ENCODE results near the gene CMTM8. TPM values are rescaled to one million over a fixed set of nuclear protein-coding genes. Genes with fewer than 3 reads are reported as not detected.
A peak's percentile ranks its signal among the peaks of the same experiment; 100 is the strongest.

The CMTM8 gene
- total RNA-seq, 1 donor from 2014 or later, result 6.3 TPM

DNA sequence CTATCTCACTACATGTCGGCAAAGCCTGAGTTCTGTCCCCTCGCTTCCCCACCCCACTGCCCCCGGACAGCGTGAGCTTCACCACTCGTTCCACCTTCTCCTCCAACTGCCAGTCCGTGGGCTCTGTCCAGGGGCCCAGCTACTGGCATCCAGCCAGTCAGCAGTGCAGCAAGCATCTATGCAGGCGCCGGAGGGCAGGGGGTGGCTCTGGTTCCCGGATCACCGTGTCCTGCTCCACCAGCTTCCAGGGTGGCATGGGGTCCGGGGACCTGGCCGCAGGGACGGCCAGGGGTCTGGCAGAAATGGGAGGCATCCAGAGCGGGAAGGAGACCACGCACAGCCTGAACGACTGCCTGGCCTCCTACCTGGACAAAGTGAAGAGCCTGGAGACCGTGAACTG lies 20.4 kb downstream of the CMTM8 start:
- no peak for ATAC-seq
- DNase-seq (ENCODE audit: missing footprints), result no peak
- intact Hi-C loops (cut with DNase I), result no loop called here

DNA sequence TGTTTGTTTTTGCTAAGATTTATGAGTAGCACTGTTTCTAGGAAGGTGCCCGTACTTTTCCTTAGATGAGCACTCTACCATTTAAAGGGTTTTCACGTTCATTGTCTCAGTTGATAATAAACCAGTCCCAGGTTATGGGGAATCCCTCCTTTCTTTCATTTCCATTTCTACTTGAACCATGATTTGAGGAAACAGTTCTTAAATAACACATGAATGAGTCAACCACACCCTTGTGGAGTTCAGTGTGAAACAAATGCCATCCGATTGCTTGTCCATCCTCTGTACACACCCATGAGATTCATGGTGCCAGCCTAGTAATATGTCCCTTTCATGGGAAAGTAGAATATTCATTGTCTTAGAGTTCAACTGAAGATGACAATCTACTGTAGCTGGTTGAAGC lies 23.1 kb downstream of the CMTM8 start:
- no peak for ATAC-seq
- intact Hi-C loops (cut with DNase I), result no loop called here
- no peak for DNase-seq (ENCODE audit: missing footprints)

DNA sequence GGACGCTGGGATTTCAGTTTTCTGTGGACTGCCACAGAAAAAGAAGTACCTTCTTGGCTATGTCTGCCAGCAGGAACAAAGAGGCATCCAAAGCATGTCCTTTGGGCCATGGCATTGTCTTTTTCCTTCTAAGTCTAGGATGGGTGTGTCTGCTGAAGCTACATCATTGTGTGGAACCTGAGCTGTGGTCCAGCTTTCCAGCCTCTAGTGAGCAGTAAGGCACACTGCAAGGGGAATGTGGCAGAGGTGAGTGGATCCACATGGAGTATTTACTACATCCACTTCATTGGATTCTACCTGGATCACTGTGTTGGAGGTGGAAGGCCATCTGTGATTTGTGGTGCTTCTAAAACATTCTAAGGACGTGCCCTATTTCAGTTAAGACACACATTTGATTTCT lies 23.7 kb downstream of the CMTM8 start:
- ATAC-seq (no peak), DNase-seq (ENCODE audit: missing footprints) (no peak)
- intact Hi-C loops (cut with DNase I), result no loop called here

DNA sequence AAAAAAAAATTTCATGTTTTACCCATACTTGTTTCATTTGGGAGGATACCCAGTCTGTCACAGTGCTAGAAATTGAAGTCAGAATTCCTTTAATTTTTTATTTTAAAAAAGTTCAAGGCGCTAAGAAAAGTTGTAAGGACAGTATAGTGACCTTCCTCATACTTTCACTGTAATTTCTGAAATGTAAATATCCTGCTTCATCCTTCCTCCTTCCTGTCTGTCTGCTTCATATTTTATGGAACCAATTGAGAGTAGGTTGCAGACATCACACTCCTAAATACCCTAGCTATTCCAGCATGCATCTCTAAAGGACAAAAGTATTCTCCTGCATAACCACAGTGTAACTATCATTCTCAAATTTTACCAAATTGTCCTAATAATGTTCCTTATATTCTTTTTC lies 35.8 kb downstream of the CMTM8 start:
- intact Hi-C loops (cut with DNase I), result no loop called here
- no peak for ATAC-seq
- DNase-seq (ENCODE audit: missing footprints), result no peak

DNA sequence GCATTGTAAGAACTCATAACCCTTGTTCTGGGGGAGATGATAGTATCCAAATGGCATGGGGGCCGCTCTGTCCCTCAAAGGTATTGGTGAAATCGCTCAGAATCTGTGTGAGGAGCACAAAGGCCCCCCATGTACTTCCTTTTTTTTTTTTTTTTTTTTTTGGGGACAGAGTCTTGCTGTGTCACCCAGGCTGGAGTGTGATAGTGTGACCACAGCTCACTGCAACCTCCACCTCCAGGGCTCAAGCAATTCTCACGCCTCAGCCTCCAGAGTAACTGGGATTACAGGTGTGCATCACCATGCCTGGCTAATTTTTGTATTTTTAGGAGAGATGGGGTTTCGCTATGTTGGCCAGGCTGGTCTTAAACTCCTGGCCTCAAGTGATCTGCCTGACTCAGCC lies 37.0 kb downstream of the CMTM8 start:
- ATAC-seq (no peak), DNase-seq (ENCODE audit: missing footprints) (no peak)
- intact Hi-C loops (cut with DNase I), result no loop called here

DNA sequence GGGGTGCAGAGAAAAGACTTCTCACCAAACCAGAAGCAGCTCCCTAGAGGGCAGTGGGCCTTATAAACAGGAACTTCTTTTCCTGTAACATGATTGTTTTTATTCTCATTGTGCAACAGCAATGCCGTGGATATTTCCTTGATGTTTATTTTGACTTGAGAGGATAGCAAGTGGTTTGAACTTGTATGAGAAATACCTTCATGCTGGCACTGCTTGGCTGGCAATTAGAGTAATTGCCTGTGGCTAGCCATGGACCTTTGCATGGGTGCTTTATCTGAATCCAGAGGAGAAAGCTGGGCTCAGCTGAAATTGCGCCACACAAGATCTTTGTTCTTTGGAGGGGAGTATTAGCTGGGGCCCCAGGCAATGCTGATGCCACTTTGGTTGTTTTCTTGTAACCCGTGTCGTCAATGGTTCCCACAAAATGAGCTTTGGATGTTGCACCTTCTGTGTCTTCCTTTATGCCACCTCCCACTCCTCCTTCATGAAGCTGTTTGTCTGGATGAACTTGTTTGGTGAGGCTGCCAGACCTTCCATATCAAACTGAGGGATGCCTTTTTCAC lies 37.9 kb downstream of the CMTM8 start:
- ATAC-seq (no peak), DNase-seq (ENCODE audit: missing footprints) (no peak)
- intact Hi-C loops (cut with DNase I), result no loop called here

DNA sequence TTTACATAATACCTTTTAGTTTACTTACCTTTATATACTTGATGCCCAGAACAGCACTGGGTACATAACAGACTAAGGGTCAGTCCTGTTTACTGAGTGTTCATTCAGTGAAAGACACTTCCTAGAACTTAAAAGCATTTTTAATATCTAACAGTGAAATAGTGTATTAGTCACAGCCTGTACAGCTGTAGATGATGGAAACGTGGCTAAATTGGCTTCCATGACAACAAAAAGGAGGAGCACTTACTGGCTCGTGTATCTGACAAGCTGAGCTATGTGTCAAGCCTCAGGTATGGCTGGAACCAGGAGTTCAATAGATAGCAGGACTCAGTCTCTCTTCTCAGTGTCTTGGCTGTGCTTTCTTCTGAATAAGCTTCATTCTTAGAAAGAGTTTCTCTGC lies 40.2 kb downstream of the CMTM8 start:
- no peak for DNase-seq (ENCODE audit: missing footprints)
- ATAC-seq, result no peak
- intact Hi-C loops (cut with DNase I), result no loop called here

DNA sequence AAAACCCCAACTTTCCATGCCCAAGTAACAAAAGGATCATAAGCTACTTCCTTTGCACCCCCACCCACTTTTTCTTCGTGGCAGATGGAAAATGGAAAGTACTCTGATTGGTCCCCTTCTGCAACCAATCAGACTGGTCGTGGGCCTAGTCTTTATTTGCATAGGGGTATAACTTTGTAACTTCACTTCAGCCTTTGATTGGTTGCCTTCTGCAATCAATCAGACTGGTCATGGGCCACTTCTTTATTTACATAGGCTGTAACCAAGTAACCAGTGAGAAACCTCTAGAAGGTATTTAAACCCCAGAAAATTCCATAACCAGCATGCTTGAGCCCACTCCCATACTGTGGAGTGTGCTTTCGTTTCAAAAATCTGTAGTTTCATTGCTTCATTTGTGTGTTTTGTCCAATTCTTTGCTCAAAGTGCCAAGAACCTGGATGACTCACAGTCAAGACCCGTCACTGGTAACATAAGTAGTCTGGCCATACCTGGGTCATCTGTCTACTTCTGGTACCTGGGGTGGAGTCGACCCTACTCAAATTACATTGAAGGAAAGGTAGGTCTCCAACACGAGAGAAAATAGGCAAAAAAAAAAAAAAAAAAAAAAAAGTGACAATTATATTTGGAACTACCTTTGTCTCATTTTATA lies 41.9 kb downstream of the CMTM8 start:
- intact Hi-C loops (cut with DNase I), result loop anchor here (5.0 kb wide), 1 partner anchor 43 kb away; the partner anchor contains the start of gene CMTM8
- ATAC-seq (no peak), DNase-seq (ENCODE audit: missing footprints) (no peak)

DNA sequence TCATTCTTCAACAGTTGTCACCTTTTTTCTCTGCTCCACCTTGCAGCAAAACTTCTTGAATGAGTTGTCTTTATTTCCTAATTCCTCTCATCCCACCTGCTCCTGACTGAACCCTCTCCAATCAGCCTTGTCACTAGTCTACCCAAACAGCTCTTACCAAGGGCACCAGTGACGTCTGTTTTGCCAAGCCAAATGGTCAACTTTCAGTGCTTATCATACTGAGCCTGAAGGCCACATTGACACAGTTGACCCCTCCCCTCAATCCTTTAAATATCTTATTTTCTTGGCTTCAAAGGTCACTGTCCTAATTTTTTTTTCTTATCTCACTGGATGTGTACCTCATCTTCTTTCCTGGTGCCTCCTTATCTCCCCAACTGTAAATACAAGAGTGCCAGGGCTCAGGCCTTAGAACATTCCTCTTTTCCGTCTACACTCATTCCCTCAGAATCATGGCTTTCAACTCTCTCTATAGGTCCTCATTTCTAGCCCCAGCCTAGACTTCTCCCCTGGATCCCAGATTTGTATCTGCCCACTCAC lies 43.2 kb downstream of the CMTM8 start:
- intact Hi-C loops (cut with DNase I), result loop anchor here (5.0 kb wide), 1 partner anchor 44 kb away; the partner anchor contains the start of gene CMTM8
- ATAC-seq (no peak), DNase-seq (ENCODE audit: missing footprints) (no peak)

DNA sequence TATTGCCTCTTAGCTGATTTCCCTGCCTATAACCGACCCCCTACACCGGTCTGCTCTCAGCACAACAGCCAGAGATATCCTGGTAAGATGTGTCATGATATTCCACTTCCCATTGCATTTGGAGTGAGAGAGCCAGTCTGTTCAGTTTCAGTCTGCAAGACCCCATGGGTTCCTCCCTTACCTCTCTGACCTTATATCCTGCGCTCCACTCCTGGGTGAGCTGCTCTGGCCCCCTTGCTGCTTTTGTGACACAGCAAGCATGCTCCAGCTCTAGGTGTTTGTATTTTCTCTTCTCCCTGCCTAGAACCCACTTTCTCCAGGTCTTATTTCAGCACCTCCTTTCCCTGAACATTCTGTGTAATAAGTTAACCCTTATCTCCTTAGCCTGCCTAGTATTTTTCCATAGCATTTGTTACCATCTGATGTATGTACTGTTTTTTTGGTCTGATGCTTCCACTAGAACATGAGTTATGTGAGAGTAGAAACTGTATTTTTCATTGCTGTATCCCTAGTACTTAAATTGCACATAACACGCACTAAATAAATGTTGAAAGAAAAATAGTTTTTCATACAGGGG lies 44.2 kb downstream of the CMTM8 start:
- DNase-seq (ENCODE audit: missing footprints) (no peak), ATAC-seq (no peak)
- intact Hi-C loops (cut with DNase I), result loop anchor here (5.0 kb wide), 1 partner anchor 45 kb away; the partner anchor contains the start of gene CMTM8

DNA sequence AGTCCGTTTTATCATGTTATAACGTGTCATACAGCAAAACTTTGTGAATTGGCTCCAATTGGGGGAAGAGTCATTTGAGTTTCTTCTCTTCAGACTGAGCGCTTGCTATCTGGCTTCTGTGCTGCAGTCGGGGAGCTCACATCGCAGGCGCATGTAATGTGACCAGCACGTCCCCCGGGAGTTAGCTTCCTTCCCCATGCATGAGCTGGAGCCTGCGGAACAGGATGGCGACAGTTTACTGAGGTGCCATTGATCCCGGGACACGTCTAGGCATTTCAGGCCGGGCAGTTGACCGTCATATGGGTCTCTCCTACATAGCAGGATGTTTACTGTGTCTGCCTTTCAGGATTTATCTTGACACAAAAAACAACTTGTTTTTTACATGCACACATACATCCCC lies 44.8 kb downstream of the CMTM8 start:
- DNase-seq (ENCODE audit: missing footprints) (peak; percentile 74), ATAC-seq (peak; percentile 48)
- intact Hi-C loops (cut with DNase I), result loop anchor here (5.0 kb wide), 1 partner anchor 46 kb away; the partner anchor contains the start of gene CMTM8

DNA sequence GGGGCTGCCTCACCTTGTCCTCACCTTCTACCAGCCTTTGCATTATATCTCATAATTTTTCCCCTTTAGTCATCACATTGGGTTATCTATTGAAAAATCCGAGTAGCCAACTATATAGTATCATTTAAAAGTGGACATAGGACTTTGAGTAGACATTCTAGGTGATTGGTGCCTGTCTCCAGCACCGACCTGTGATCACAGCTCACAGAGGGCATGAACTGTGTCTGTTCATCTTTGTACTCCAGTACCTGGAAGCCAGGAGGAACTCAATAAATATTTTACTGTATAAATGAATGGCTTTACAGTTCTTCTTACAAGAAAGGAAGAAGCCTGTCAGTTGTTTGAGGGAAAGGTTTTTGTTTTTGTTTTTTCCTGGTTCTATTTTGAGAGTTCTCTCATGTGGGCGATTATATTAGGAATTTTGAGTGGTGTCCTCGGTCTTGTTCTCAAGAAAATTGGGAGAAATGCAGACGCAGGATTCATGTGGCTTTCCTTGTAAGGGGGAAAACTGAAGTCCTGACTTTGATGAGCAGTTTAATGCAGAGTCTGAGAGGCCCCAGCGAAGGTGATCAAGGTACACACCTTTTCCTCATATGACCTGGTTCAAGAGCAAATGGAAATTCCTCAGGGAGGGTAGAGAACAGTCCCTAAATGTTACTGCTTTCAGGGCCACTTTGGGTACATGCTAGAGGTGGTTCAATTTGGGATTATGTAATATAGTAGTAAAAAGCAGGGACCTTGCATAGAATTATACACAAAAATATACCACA lies 46.1 kb downstream of the CMTM8 start:
- intact Hi-C loops (cut with DNase I), result loop anchor here (5.0 kb wide), 1 partner anchor 47 kb away; the partner anchor contains the start of gene CMTM8
- no peak for ATAC-seq
- DNase-seq (ENCODE audit: missing footprints), result no peak

DNA sequence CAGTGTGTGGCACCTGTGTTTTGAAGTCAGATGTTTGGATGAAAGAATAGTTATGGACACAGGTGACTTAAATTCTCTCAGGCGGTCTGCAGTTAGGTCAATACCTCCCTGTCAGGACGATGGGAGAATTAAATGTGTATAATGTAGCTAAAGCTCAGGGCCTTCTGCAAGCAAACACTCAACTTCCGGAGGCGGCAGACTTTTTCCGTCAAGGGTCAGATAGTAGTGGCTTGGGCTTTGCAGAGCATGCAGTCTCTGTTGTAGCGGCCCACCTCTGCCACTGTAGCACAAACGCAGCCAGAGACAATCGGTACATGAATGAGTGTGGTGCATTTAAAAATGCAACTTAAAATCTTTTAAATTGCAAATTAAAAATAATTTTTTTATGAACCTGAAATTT lies 47.4 kb downstream of the CMTM8 start:
- intact Hi-C loops (cut with DNase I), result no loop called here
- no peak for DNase-seq (ENCODE audit: missing footprints)
- no peak for ATAC-seq

DNA sequence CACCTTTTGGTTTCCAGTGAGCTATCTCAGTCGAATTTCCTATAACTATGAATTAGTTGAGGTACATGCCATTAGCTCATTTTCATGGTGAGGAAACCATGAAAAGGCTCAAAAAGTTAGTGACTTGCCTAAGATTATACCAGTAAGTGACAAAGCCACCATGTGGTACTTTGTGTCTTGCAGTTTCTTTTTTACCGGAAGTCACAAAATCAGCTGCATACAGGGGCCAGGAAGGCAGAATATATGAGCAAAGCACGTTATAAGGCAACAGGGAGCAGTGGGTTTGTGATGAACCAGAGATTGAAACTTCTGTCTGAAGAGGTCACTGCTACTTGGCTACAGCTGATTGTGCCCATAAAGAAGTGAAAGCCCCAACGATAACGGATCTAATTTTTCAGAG lies 50.3 kb downstream of the CMTM8 start:
- intact Hi-C loops (cut with DNase I), result no loop called here

DNA sequence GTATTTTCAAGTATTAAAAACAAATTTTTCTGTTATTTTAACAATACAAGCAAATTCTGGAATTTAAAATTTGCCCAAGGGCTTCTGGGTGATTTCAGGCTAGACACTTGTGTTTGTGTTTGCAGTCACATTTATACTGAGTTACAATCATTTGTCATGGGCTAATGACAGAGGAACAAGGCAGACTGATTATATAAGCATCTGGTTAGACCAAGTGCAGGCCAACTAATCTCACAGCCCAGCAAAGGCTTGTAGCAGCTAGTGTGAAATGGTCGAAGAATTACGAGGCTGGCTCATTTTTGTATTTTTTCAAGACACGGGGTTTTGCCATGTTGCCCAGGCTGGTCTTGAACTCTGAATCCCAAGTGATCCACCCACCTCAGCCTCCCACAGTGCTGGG lies 52.1 kb downstream of the CMTM8 start:
- DNase-seq (ENCODE audit: missing footprints) (no peak), ATAC-seq (no peak)
- intact Hi-C loops (cut with DNase I), result loop anchor here (10.0 kb wide), 1 partner anchor 174 kb away; no protein-coding TSS in a partner anchor

More for the DNA sequence above, 50.3 kb downstream of the CMTM8 start:
- no peak for DNase-seq (ENCODE audit: missing footprints)
- no peak for ATAC-seq

DNA sequence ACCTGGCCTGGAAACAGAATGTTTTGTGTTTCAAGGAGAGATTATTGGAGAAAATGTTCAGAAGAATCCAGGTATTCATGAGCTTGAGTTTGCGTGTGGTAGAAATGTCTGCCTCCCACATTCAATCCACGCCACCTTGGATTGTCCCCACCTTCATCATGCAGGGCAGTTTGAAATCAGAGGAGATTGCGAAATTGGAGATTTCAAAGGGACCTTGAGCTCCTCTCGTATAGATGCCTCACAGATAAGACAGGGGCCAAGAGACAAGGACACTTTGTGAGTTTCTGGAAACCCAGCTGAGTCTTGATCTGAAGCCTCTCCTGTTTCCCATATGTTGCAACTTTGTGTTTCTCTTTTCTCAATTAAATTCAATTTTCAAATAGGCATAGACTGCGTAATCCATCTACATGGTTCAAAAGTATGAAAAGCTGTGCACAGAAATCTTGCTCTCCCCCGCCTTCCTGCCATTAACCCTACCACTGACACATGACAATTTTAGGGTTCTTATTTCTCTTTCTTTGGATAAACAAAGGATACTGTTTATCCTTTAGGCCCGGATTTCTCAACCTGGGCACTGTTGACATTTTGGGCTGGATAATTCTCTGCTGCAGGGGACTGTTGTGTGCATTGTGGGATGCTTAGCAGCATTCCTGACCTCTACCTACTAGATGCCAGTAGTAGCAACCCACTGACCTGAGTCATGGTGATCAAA lies 53.8 kb downstream of the CMTM8 start:
- intact Hi-C loops (cut with DNase I), result loop anchor here (10.0 kb wide), 1 partner anchor 173 kb away; no protein-coding TSS in a partner anchor
- ATAC-seq, result no peak
- no peak for DNase-seq (ENCODE audit: missing footprints)

DNA sequence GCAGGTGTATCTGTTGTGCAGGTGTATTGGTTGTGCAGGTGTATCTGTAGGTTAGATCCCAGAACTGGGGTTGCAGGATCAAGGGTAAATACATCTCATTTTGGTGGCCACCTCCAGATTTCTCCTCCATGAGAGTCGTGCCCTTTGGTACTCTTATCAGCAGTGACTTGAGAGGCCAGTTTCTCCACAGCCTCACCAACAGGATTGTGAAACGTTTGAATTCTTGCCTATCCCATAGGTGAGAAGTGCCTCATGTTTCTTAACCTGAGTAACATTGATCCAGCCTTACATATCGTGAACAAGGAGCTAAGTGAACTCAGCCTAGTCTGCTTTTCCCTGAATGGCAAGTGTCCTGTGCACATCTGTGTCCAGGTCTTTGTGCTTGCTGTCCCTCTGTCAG lies 55.4 kb downstream of the CMTM8 start:
- ATAC-seq (no peak), DNase-seq (ENCODE audit: missing footprints) (no peak)
- intact Hi-C loops (cut with DNase I), result loop anchor here (10.0 kb wide), 1 partner anchor 171 kb away; no protein-coding TSS in a partner anchor
